HG03196 (cell line): ENCODE data around the gene NGEF.

Experiments used
- ATAC-seq: cut with Tn5 transposase; IDR thresholded peaks from one replicate; pipeline ENCODE4 v1.9.1; 2021; ENCODE audit not compliant: unreplicated experiment

Gene NGEF

GRCh38 chr2:233000886-233001750 is 11.9 kb downstream of the NGEF start:
- no peak for ATAC-seq

GRCh38 chr2:232999354-232999753 is 13.7 kb downstream of the NGEF start:
- ATAC-seq: no peak

GRCh38 chr2:232998666-232998985 is 14.4 kb downstream of the NGEF start:
- ATAC-seq: no peak

GRCh38 chr2:232997749-232998665 is 15.0 kb downstream of the NGEF start:
- no peak for ATAC-seq

- ATAC-seq: no peak
These were observed 18.6 kb downstream of the NGEF start for GRCh38 chr2:232994446-232994845.

GRCh38 chr2:232993231-232993821 is 19.7 kb downstream of the NGEF start:
- no peak for ATAC-seq

GRCh38 chr2:232986155-232986554 is 26.9 kb downstream of the NGEF start:
- no peak for ATAC-seq

GRCh38 chr2:232984451-232985207 is 28.4 kb downstream of the NGEF start:
- ATAC-seq: no peak

- no peak for ATAC-seq
These were observed 29.4 kb downstream of the NGEF start for GRCh38 chr2:232983669-232984140.

- ATAC-seq: no peak
These were observed 30.0 kb downstream of the NGEF start for GRCh38 chr2:232982926-232983668.

- ATAC-seq: no peak
These were observed 31.2 kb downstream of the NGEF start for GRCh38 chr2:232981767-232982360.

- no peak for ATAC-seq
These were observed 31.7 kb downstream of the NGEF start for GRCh38 chr2:232981356-232981755.

GRCh38 chr2:232980683-232981082 is 32.4 kb downstream of the NGEF start:
- ATAC-seq: no peak

GRCh38 chr2:232979871-232980461 is 33.1 kb downstream of the NGEF start:
- ATAC-seq: no peak

GRCh38 chr2:232977438-232977971 is 35.6 kb downstream of the NGEF start:
- ATAC-seq: no peak

- no peak for ATAC-seq
These were observed 36.2 kb downstream of the NGEF start for GRCh38 chr2:232976666-232977437.

GRCh38 chr2:232976176-232976575 is 36.9 kb downstream of the NGEF start:
- no peak for ATAC-seq

- ATAC-seq: no peak
These were observed 38.7 kb downstream of the NGEF start for GRCh38 chr2:232974396-232974795.
